ENCODE measurements around the gene GCC1.

Gene GCC1

GRCh38 chr7:127585044-127585953, at the start of gene GCC1:
Gene GCC1, minus strand, starts transcription at chr7:127585596. Its CDS starts 414 bp downstream, at chr7:127585182.
- FAIRE-seq (no peak), DNase-seq (ENCODE audit: low spot score) (peak; percentile 85)

DNA sequence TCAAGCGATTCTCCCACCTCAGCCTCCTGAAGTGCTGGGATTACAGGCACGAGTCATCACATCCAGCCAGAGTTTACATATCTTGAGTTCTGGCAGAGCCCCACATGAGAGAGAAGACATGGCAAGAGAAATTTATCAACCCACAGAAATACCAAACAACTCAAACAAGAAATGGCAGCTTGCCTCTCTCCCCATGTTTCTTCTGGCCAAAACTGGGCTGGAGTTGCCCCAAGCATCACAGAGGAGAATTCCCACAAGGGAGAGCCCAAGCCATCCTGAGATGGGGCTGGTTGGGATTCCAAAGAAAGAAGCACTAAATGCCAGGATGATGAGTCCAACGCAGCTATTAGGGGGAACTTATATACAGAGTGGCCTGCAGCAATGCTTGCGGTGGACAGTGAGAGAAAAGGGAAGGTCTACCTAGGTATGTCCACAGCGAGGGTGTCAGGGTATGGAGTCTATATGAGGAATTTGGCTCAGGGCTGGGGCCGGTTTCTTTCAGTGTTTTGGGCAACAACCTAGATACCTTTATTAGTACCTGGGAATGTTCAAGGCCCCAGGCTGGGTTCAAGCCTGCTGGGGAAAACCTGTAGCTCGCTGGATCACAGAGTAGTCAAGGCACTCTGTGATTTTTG, 47.0 kb upstream of the GCC1 start:
- no peak for DNase-seq (ENCODE audit: low spot score)
- FAIRE-seq = no peak

DNA sequence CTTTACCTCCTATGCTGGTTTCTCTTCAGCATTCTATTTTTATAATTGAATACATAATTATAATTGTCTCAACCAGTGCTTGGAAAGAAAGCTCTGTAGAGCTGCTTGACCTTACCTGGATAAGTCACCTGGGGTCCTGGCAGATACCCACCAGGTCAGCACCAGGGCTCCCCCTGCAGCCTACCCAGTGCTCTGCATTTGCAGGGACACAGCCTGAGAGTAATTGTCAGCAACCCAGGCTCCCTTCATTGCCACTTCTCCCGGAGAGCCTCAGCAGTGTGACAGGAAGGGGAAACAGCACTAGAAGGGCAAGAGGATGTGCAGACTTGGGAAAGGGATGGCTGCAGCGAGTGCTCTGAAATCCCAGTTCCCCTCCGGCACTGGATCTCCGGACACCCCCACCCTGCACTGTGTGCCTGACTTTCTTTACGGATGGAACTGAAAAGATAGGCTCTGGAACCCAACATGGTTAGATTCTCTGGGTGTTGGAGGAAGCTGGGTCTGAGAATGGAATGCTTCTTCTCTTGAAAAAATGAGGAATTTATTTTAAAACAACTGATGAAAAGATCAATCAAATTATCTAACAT, 44.0 kb upstream of the GCC1 start:
- no peak for FAIRE-seq
- peak; percentile 20 for DNase-seq (ENCODE audit: low spot score)

- FAIRE-seq = no peak
- no peak for DNase-seq (ENCODE audit: low spot score)
These were observed 43.0 kb upstream of the GCC1 start for GRCh38 chr7:127628445-127628844.

- DNase-seq (ENCODE audit: low spot score) = no peak
- FAIRE-seq = no peak
These were observed 39.9 kb upstream of the GCC1 start for GRCh38 chr7:127625331-127625730.

- no peak for FAIRE-seq
- no peak for DNase-seq (ENCODE audit: low spot score)
These were observed 35.2 kb upstream of the GCC1 start for GRCh38 chr7:127620406-127621233.

DNA sequence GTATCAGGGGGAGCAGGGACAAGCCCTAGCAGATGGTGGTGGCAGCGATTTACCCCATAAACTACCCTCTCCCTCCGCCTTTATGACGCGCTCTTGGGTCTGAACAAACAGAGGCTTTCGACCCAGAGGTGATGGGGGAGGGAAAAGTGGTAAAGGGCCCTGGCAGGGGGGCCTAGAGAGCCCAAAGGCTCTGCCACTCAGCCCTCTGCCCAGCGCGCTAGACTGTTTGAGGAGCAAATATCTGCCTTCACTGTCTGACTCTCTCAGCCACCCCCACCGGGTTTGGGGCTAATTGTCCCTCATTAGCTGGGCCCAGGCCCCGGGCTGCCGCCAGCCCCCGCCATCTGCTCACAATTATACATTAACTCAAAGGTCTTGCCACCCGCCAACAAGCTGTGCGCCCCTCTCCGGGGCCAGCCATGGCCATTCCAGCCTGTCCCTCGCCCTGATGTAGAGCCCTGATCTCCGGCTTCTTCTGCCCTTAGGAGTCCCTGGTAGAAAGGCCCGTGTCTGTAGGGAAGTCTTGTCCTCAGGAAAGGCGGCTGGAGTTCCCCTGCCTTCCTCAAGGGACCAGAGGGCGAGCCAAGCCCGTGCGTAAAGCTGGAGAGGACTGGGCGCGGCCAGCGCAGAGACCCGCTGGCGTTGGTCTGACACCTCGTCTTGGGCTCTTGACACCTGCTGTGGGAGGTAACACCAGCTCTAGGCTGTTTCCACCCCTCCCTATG, 34.4 kb upstream of the GCC1 start:
- DNase-seq (ENCODE audit: low spot score) = no peak
- FAIRE-seq = no peak

DNA sequence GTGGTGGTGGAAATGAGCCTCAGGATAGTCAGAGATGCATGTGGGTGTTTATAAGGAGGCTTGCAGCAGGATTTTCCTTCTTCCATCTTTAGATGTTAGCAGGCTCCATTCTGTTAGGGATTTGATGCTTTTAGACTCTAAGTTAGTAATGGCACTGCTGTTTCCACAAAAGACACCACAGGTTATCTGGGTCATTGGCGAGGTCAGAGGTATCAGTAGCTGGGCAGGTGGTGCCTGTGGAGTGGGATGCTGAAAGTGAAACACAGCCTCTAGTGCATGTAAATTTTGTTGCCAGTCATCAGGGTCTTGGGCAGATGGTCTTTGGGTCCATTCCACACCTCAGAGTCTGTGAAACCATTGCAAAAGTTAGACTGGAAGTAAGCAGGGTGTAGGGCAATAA, 33.4 kb upstream of the GCC1 start:
- DNase-seq (ENCODE audit: low spot score) (no peak), FAIRE-seq (no peak)

GRCh38 chr7:127618042-127618441, 32.6 kb upstream of the GCC1 start, which contains the start of gene PAX4:
Gene PAX4, minus strand, starts transcription at chr7:127618142. Its CDS starts 2,214 bp downstream, at chr7:127615928.
- no peak for FAIRE-seq
- no peak for DNase-seq (ENCODE audit: low spot score)

DNA sequence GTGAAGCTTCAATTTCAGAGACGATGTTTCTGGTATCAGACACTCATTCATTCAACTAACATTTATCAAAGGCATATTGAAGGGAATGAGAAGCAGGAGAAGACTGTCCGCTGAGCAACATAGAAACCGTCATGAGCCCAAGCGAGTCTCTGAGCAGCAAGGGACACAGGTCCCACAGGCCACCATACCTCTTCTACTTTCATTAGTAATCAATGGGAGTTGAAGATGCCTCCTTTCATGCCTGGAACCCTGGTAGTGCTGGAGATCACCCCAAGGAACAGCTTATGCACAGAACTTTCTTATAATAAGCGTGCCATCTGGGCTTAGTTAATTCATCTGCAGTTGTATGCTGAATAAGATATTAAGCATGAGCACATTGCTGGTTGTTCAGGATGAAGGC, 31.3 kb upstream of the GCC1 start:
- FAIRE-seq (no peak), DNase-seq (ENCODE audit: low spot score) (no peak)

GRCh38 chr7:127612263-127612662, 26.9 kb upstream of the GCC1 start:
- no peak for FAIRE-seq
- DNase-seq (ENCODE audit: low spot score) = no peak

- FAIRE-seq = no peak
These were observed 23.9 kb upstream of the GCC1 start for GRCh38 chr7:127609297-127609696.

GRCh38 chr7:127608446-127608845, 23.1 kb upstream of the GCC1 start:
- no peak for FAIRE-seq
- DNase-seq (ENCODE audit: low spot score) = no peak

More at GRCh38 chr7:127609297-127609696, 23.9 kb upstream of the GCC1 start:
- no peak for DNase-seq (ENCODE audit: low spot score)

DNA sequence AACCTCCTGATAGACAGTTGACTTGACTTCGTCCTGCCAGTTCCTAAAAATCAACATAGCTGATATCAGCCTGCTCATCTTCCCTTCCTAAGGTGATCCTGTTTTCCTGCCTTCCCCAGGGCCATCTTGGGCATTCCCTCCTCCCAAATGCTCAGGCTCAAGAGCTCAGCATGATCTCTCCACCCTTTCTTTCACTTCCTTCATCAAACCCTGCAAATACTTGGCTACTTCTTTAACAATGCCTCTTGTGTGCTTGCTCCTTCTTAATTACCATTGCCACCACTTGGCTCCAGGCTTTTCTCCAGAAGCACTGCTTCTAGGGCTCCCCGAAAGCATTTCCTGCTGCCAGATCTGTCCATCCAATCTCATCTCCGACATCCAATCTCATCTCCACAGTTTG, 15.5 kb upstream of the GCC1 start:
- DNase-seq (ENCODE audit: low spot score) (no peak), FAIRE-seq (no peak)

GRCh38 chr7:127598318-127598717, 12.9 kb upstream of the GCC1 start:
- FAIRE-seq (no peak), DNase-seq (ENCODE audit: low spot score) (no peak)

DNA sequence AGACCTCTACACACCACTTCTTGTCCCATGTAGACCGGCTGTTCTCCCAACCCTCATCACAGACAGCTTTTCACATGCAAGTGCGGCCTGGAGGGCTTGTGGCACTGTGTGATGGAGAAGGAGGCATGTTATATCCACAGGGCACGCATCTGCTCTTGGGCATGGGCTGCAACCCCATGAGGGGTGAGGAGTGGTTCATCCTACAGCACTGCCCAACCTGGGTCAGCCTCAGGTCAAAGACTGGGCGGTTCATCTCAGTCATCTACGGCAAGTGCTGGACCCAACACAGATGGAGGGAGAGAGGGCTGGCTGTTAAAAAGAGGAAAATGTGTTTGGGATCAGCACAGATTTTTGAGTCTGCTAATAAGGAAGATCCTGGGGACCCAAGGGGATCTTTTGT, 10.3 kb upstream of the GCC1 start:
- no peak for DNase-seq (ENCODE audit: low spot score)
- FAIRE-seq = no peak

DNA sequence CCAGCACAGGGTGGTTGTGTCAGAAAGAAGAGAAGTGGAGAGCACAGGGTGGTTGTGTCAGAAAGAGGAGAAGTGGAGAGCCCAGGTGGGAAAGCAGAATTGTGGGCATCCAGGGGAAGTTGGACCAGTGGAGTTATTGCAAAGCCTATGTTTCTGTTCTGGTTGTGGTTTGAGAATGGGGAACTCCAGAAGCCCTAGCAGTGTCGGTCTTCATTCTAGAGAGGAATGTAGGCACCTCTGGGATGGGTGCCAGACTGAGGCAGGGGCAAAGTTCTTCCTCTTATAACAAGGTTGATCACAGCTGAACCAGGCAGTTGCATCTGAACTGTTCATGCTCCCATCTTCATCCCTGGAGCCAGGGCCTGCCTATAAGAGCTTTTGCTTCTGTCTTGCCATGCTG, 9.1 kb upstream of the GCC1 start:
- FAIRE-seq (no peak), DNase-seq (ENCODE audit: low spot score) (no peak)

DNA sequence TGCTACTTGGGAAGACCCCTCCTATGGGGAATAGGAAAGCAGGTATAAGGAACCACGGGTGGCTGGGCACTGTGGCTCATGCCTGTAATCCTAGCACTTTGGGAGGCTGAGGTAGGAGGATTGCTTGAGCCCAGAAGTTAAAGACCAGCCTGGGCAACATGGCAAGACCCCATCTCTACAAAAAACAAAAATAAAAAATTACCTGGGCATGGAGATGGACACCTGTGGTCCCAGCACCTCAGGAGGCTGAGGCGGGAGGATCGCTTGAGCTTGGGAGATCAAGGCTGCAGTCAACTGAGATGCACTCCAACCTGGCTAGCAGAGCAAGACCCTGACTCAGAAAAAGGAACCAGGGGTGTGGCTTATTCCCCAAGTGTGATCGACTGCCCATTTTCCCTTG, 7.2 kb upstream of the GCC1 start:
- FAIRE-seq (no peak), DNase-seq (ENCODE audit: low spot score) (no peak)

GRCh38 chr7:127591591-127591990, 6.2 kb upstream of the GCC1 start:
- DNase-seq (ENCODE audit: low spot score) = no peak
- FAIRE-seq = no peak

- DNase-seq (ENCODE audit: low spot score) (no peak), FAIRE-seq (no peak)
These were observed 5.8 kb upstream of the GCC1 start for GRCh38 chr7:127591189-127591588.

GRCh38 chr7:127589896-127590295, 4.5 kb upstream of the GCC1 start:
- FAIRE-seq = no peak
- no peak for DNase-seq (ENCODE audit: low spot score)
